Measurements from ENCODE around the gene ALKBH5. TPM values are rescaled to one million over a fixed set of nuclear protein-coding genes. Genes with fewer than 3 reads are reported as not detected.

Gene ALKBH5
- total RNA-seq, 1 experiment from 2014 or later = 94.5 TPM

- ChIA-PET POLR2A (no interaction called here), CTCF (no interaction called here)
- BruUV-seq (replicated peaks) = no TSS peak
- no peak for DNase-seq (ENCODE audit: low read depth, low spot score)
- no peaks in the 10 kb centered on the region for H3K27me3 ChIP-seq (ENCODE audit: control insufficient read depth, insufficient read depth, low read length)
- no peaks in the 10 kb centered on the region for H3K36me3 ChIP-seq (ENCODE audit: control insufficient read depth, insufficient read depth, low read length)
- in situ Hi-C loops (cut with HindIII; ENCODE audit: low pct_unique_long_range_greater_than_20kb, low sequenced_read_pairs) = no loop called here
- no peaks in the 10 kb centered on the region for H3K9me3 ChIP-seq (ENCODE audit: control insufficient read depth, insufficient read depth, low read depth, low read length)
- no peak for ATAC-seq
- H3K4me1 ChIP-seq (ENCODE audit: control insufficient read depth, insufficient read depth, low read length) = no peaks in the 10 kb centered on the region
- intact Hi-C loops (cut with micrococcal nuclease; ENCODE audit: unreplicated experiment) = no loop called here
- no peak overlapping the region for H3K4me3 ChIP-seq (ENCODE audit: low read depth in 2 of 2, low read length in 2 of 2)
- TF ChIP-seq TCF7L2 (IDR thresholded peaks at IDR 0.05; ENCODE audit: low read depth, low read length) (no peak), POLR2AphosphoS5 (IDR thresholded peaks at IDR 0.05; ENCODE audit: low read depth, low read length) (no peak), CTCF (IDR thresholded peaks at IDR 0.05) (no peak), SIN3A (IDR thresholded peaks at IDR 0.05; ENCODE audit: borderline replicate concordance, insufficient read depth, low read depth, low read length) (no peak)
- TF ChIP-seq, protein P1, sequence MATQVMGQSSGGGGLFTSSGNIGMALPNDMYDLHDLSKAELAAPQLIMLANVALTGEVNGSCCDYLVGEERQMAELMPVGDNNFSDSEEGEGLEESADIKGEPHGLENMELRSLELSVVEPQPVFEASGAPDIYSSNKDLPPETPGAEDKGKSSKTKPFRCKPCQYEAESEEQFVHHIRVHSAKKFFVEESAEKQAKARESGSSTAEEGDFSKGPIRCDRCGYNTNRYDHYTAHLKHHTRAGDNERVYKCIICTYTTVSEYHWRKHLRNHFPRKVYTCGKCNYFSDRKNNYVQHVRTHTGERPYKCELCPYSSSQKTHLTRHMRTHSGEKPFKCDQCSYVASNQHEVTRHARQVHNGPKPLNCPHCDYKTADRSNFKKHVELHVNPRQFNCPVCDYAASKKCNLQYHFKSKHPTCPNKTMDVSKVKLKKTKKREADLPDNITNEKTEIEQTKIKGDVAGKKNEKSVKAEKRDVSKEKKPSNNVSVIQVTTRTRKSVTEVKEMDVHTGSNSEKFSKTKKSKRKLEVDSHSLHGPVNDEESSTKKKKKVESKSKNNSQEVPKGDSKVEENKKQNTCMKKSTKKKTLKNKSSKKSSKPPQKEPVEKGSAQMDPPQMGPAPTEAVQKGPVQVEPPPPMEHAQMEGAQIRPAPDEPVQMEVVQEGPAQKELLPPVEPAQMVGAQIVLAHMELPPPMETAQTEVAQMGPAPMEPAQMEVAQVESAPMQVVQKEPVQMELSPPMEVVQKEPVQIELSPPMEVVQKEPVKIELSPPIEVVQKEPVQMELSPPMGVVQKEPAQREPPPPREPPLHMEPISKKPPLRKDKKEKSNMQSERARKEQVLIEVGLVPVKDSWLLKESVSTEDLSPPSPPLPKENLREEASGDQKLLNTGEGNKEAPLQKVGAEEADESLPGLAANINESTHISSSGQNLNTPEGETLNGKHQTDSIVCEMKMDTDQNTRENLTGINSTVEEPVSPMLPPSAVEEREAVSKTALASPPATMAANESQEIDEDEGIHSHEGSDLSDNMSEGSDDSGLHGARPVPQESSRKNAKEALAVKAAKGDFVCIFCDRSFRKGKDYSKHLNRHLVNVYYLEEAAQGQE (IDR thresholded peaks at IDR 0.05; ENCODE audit: insufficient read depth in 1 of 2, low read depth in 2 of 2, low read length in 1 of 2) = no peak
- H3K27ac ChIP-seq (ENCODE audit: low read length) = no peak overlapping the region
Observed at GRCh38 chr17:18139498-18139897, 44.1 kb upstream of the ALKBH5 start.

GRCh38 chr17:18139949-18140348 lies 43.7 kb upstream of the ALKBH5 start:
- H3K4me1 ChIP-seq (ENCODE audit: control insufficient read depth, insufficient read depth, low read length) = no peaks in the 10 kb centered on the region
- POLR2A ChIA-PET = no interaction called here
- DNase-seq (ENCODE audit: low read depth, low spot score) (no peak), ATAC-seq (peak; percentile 60)
- no peaks in the 10 kb centered on the region for H3K36me3 ChIP-seq (ENCODE audit: control insufficient read depth, insufficient read depth, low read length)
- intact Hi-C loops (cut with micrococcal nuclease; ENCODE audit: unreplicated experiment) (loop anchor here (10.0 kb wide), 1 partner anchor 75 kb away; no protein-coding TSS in a partner anchor), in situ Hi-C loops (cut with HindIII; ENCODE audit: low pct_unique_long_range_greater_than_20kb, low sequenced_read_pairs) (no loop called here)
- H3K9me3 ChIP-seq (ENCODE audit: control insufficient read depth, insufficient read depth, low read depth, low read length) = no peaks in the 10 kb centered on the region
- TF ChIP-seq TCF7L2 (IDR thresholded peaks at IDR 0.05; ENCODE audit: low read depth, low read length) (no peak), POLR2AphosphoS5 (IDR thresholded peaks at IDR 0.05; ENCODE audit: low read depth, low read length) (no peak), SIN3A (IDR thresholded peaks at IDR 0.05; ENCODE audit: borderline replicate concordance, insufficient read depth, low read depth, low read length) (no peak), CTCF (IDR thresholded peaks at IDR 0.05) (no peak; the same call in 1 of the 2 replicates)
- TF ChIP-seq, protein P1 (IDR thresholded peaks at IDR 0.05; ENCODE audit: insufficient read depth in 1 of 2, low read depth in 2 of 2, low read length in 1 of 2) = no peak
- no peak overlapping the region for H3K27ac ChIP-seq (ENCODE audit: low read length)
- H3K4me3 ChIP-seq (ENCODE audit: low read depth in 2 of 2, low read length in 2 of 2) = no peak overlapping the region
- H3K27me3 ChIP-seq (ENCODE audit: control insufficient read depth, insufficient read depth, low read length) = no peaks in the 10 kb centered on the region
- CTCF ChIA-PET = interaction anchor here (0.6 kb wide), 1 partner anchor 37 kb away, joined by 10 read pairs; no protein-coding TSS in a partner anchor
- no TSS peak for BruUV-seq (replicated peaks)
